Transverse colon (tissue), 3 donors: Measurements from ENCODE around the gene LAP3.
A peak's percentile ranks its signal among the peaks of the same experiment; 100 is the strongest.

Experiments
- POLR2A ChIP-seq: fragments of 450-650 bp; IDR thresholded peaks from one replicate; pipeline ENCODE4 v1.6.1; 2016; ENCODE audit warnings: antibody characterized with exemption, mild to moderate bottlenecking, moderate library complexity
- TF ChIP-seq, protein P1 (sequence below), 5 experiments: fragments of 200-600 bp in 3 of 5; fragments of 450-650 bp in 2 of 5; sonication (generic) in 3 of 5; IDR thresholded peaks; 1 replicate in 2 of 5; 2 replicates in 3 of 5; pipeline ENCODE4 v1.5.1; 2016 to 2017; ENCODE audit warnings: antibody characterized with exemption in 5 of 5, inconsistent platforms in 3 of 5, mild to moderate bottlenecking in 2 of 5, moderate library complexity in 1 of 5

- peak; percentile 98 for TF ChIP-seq POLR2A
- TF ChIP-seq, protein P1, sequence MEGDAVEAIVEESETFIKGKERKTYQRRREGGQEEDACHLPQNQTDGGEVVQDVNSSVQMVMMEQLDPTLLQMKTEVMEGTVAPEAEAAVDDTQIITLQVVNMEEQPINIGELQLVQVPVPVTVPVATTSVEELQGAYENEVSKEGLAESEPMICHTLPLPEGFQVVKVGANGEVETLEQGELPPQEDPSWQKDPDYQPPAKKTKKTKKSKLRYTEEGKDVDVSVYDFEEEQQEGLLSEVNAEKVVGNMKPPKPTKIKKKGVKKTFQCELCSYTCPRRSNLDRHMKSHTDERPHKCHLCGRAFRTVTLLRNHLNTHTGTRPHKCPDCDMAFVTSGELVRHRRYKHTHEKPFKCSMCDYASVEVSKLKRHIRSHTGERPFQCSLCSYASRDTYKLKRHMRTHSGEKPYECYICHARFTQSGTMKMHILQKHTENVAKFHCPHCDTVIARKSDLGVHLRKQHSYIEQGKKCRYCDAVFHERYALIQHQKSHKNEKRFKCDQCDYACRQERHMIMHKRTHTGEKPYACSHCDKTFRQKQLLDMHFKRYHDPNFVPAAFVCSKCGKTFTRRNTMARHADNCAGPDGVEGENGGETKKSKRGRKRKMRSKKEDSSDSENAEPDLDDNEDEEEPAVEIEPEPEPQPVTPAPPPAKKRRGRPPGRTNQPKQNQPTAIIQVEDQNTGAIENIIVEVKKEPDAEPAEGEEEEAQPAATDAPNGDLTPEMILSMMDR (IDR thresholded peaks at IDR 0.05), result peak in 1 of 5 experiments; percentile 21
Observed at GRCh38 chr4:17576932-17577664, at the start of gene LAP3.
